ENCODE measurements around the gene PDE4D. TPM values are rescaled to one million over a fixed set of nuclear protein-coding genes. Genes with fewer than 3 reads are reported as not detected.

PDE4D gene
- total and polyA plus RNA-seq, 11 donors, result 5.2 to 68.3 (median 42.1) TPM

DNA sequence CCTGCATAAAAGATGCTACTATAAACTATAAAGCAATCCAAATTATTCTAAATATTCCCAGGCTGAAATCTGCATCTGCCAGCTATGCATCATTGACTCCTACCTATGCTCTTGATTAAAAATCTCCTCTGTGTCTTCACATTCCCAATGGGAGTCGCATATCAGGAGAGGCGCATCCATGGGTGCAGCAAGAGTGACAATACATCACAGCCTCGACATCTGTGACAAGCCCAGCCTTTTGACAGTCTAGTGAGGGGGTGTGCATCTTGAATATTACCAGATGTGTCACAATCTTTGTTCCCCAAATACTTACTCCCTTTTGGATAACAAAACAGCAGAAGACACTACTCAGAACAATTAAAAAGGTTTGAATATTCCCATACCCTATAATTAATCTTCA is 171.8 kb downstream of the PDE4D start:
- no peak for DNase-seq
- WGBS, 4 donors, result 77 to 83% (median 81%) methylated on average over 3 of the region's 3 CpGs
- TF ChIP-seq, protein P1, sequence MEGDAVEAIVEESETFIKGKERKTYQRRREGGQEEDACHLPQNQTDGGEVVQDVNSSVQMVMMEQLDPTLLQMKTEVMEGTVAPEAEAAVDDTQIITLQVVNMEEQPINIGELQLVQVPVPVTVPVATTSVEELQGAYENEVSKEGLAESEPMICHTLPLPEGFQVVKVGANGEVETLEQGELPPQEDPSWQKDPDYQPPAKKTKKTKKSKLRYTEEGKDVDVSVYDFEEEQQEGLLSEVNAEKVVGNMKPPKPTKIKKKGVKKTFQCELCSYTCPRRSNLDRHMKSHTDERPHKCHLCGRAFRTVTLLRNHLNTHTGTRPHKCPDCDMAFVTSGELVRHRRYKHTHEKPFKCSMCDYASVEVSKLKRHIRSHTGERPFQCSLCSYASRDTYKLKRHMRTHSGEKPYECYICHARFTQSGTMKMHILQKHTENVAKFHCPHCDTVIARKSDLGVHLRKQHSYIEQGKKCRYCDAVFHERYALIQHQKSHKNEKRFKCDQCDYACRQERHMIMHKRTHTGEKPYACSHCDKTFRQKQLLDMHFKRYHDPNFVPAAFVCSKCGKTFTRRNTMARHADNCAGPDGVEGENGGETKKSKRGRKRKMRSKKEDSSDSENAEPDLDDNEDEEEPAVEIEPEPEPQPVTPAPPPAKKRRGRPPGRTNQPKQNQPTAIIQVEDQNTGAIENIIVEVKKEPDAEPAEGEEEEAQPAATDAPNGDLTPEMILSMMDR (IDR thresholded peaks at IDR 0.05), result no peak
- TF ChIP-seq POLR2A (IDR thresholded peaks at IDR 0.05), result no peak
- H3K4me1 ChIP-seq, result no peaks in the 10 kb centered on the region
- H3K36me3 ChIP-seq, result no peaks in the 10 kb centered on the region
- H3K27me3 ChIP-seq, result no peaks in the 10 kb centered on the region
- H3K9me3 ChIP-seq, result no peaks in the 10 kb centered on the region
- no peak for ATAC-seq
- no peak overlapping the region for H3K27ac ChIP-seq
- H3K4me3 ChIP-seq, result no peak overlapping the region
- intact Hi-C loops (cut with DNase I), result no loop called here

DNA sequence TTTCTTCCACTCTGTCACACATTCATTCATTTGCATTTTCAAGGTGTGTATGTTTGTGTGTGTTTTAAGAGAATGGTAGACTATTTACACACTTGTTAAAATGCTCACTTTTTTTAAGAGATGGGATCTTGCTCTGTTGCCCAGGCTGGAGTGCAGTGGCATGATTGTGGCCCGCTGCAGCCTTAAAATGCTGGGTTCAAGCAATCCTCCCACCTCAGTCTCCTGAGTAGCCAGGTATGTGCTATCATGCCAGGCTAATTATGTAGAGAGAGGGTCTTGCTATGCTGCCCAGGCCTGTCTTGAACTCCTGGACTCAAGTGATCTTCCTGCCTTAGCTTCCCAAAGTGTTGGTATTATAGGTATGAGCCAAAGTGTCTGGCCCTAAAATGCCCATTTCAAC is 173.5 kb downstream of the PDE4D start:
- H3K4me3 ChIP-seq, result no peak overlapping the region
- TF ChIP-seq POLR2A (IDR thresholded peaks at IDR 0.05), result no peak
- TF ChIP-seq, protein P1 (IDR thresholded peaks at IDR 0.05), result no peak
- no peaks in the 10 kb centered on the region for H3K9me3 ChIP-seq
- H3K4me1 ChIP-seq, result no peaks in the 10 kb centered on the region
- 94 to 100% (median 96%) methylated on average over 1 of the region's 1 CpG for WGBS, 4 donors
- H3K27ac ChIP-seq, result no peak overlapping the region
- intact Hi-C loops (cut with DNase I), result no loop called here
- DNase-seq, result no peak
- no peaks in the 10 kb centered on the region for H3K27me3 ChIP-seq
- no peaks in the 10 kb centered on the region for H3K36me3 ChIP-seq
- ATAC-seq, result no peak

DNA sequence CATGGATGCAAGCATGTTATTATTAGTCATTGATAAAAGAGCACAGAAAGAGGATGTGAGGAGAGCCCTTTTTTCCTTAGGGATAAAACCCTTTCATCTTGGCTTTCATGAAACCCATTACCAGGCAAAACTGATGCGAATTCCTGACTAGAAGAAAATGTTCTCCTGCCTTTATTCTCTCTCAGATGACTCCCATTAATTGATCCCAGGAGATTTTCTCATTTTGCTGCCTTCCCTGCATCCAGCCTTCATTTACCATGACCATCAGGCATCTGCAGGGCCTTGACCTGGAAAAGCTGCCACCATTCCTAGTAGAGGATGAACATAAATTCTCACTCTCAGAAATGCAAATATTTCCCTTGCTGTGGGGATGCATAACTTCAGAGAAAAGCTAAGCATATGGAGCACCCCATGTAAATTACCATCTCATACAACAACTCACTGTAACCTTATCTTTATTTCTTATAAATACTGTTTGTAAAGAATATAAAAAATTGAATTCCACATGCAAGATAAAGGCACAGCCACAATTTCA is 176.5 kb downstream of the PDE4D start:
- no peaks in the 10 kb centered on the region for H3K4me1 ChIP-seq
- H3K27ac ChIP-seq, result no peak overlapping the region
- no peak for DNase-seq
- peaks cover 0 to 3% (median 0%) of the 10 kb centered on the region in 12 donors for H3K9me3 ChIP-seq
- no peaks in the 10 kb centered on the region for H3K36me3 ChIP-seq
- H3K4me3 ChIP-seq, result no peak overlapping the region
- WGBS, 4 donors, result 42 to 94% (median 85%) methylated on average over 1 of the region's 1 CpG
- TF ChIP-seq, protein P1 (IDR thresholded peaks at IDR 0.05), result no peak
- TF ChIP-seq POLR2A (IDR thresholded peaks at IDR 0.05), result no peak
- intact Hi-C loops (cut with DNase I), result no loop called here
- no peaks in the 10 kb centered on the region for H3K27me3 ChIP-seq
- ATAC-seq, result no peak

DNA sequence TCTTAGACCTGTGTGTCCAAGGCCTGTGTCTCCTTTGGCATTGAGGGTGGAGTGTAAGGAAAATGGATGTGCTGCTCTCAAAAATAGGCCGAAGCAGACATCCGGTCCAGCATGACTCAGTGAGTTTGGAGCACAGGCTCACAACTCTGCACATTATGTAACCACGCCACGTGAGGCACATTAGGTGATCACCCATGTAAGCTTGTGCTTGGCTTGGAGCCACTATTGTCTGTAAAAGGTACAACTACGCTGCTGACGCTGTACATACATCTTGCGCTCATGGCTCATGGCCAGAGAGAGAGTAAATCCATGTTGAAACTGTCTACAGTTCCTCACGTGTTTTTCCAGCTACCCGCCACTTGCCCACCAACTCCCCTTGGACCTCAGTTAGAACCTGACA is 177.5 kb downstream of the PDE4D start:
- 82 to 94% (median 86%) methylated on average over 9 of the region's 9 CpGs for WGBS, 4 donors
- ATAC-seq (peak in 1 of 4 donors; percentile 11), DNase-seq (peak in 2 of 5 donors; percentile 15 to 18)
- Histone ChIP-seq H3K27ac (no peak overlapping the region), H3K4me3 (no peak overlapping the region), H3K4me1 (no peaks in the 10 kb centered on the region), H3K36me3 (no peaks in the 10 kb centered on the region), H3K9me3 (peaks cover 0 to 3% (median 0%) of the 10 kb centered on the region in 12 donors), H3K27me3 (no peaks in the 10 kb centered on the region)
- TF ChIP-seq, protein P1 (IDR thresholded peaks at IDR 0.05), result no peak
- no peak for TF ChIP-seq POLR2A (IDR thresholded peaks at IDR 0.05)
- intact Hi-C loops (cut with DNase I), result no loop called here

Measured in heart left ventricle (tissue), 16 donors.